Hepatocyte (in vitro differentiated cells): Measurements from ENCODE around the gene PACS1. TPM values are rescaled to one million over a fixed set of nuclear protein-coding genes. Genes with fewer than 3 reads are reported as not detected.

Source experiments
- DNase-seq: peaks from one replicate; pipeline ENCODE4 v3.0.0-alpha.2; 2016; ENCODE audit warnings: low spot score
- H2AFZ ChIP-seq: fragments of 200-600 bp; sonication (generic); 2 replicates; pipeline ENCODE4 v1.6.0; 2016; ENCODE audit warnings: antibody characterized with exemption, mild to moderate bottlenecking
- H3K27ac ChIP-seq: fragments of 200-600 bp; sonication (generic); 2 replicates; pipeline ENCODE4 v1.5.1; 2016; ENCODE audit warnings: mild to moderate bottlenecking
- H3K27me3 ChIP-seq: fragments of 200-600 bp; sonication (generic); 2 replicates; pipeline ENCODE4 v1.6.1; 2016
- H3K36me3 ChIP-seq: fragments of 200-600 bp; sonication (generic); replicated peaks from 2 replicates; pipeline ENCODE4 v1.5.1; 2016; ENCODE audit warnings: low read depth; ENCODE audit not compliant: insufficient read depth
- H3K4me1 ChIP-seq: fragments of 200-600 bp; sonication (generic); 2 replicates; pipeline ENCODE4 v1.5.1; 2016; ENCODE audit warnings: mild to moderate bottlenecking, moderate library complexity; ENCODE audit not compliant: insufficient read depth
- H3K4me2 ChIP-seq: fragments of 200-600 bp; sonication (generic); 2 replicates; pipeline ENCODE4 v1.6.0; 2016
- H3K4me3 ChIP-seq: fragments of 200-600 bp; sonication (generic); 2 replicates; pipeline ENCODE4 v1.5.1; 2016; ENCODE audit warnings: mild to moderate bottlenecking
- H3K79me2 ChIP-seq: fragments of 200-600 bp; sonication (generic); 2 replicates; pipeline ENCODE4 v1.6.0; 2017; ENCODE audit warnings: mild to moderate bottlenecking
- H3K9me2 ChIP-seq: fragments of 200-600 bp; sonication (generic); replicated peaks from 2 replicates; pipeline ENCODE4 v1.6.0; 2017; ENCODE audit warnings: mild to moderate bottlenecking; ENCODE audit not compliant: insufficient read depth
- H3K9me3 ChIP-seq: fragments of 200-600 bp; sonication (generic); 2 replicates; pipeline ENCODE4 v1.5.1; 2016; ENCODE audit warnings: low read depth, mild to moderate bottlenecking
- H4K20me1 ChIP-seq: fragments of 200-600 bp; sonication (generic); 2 replicates; pipeline ENCODE4 v1.6.0; 2016; ENCODE audit warnings: mild to moderate bottlenecking; ENCODE audit not compliant: insufficient read depth, poor library complexity, severe bottlenecking
- EZH2 ChIP-seq: fragments of 200-600 bp; sonication (generic); IDR thresholded peaks from 2 replicates; pipeline ENCODE4 v1.6.1; 2016; ENCODE audit warnings: antibody characterized with exemption, mild to moderate bottlenecking, borderline replicate concordance
- EZH2phosphoT487 ChIP-seq: fragments of 200-600 bp; sonication (generic); IDR thresholded peaks from one replicate; pipeline ENCODE4 v1.6.1; 2018; ENCODE audit warnings: antibody characterized with exemption, mild to moderate bottlenecking, low read depth, moderate library complexity; ENCODE audit not compliant: unreplicated experiment, severe bottlenecking
- WGBS: methylation state at CpG from one replicate; pipeline ENCODE4 v1.1.6; 2016; ENCODE audit warnings: low lambda C conversion rate; ENCODE audit errors: missing lambda C conversion rate; 5-methylcytosine and 5-hydroxymethylcytosine counted together
- polyA plus RNA-seq: library from polyadenylated mRNA; unstranded; fragments of >200 nt; fragmentation: Nextera tagmentation; extraction: Ambion mirVana; gene quantifications from 2 replicates; pipeline ENCODE4 v1.2.1, GENCODE V29; 2016
- total RNA-seq: library from RNA; depleted of rRNA; stranded (reverse); fragments of >200 nt; gene quantifications from 2 replicates; pipeline ENCODE4 v1.2.3, GENCODE V29; 2014
- TF ChIP-seq, protein P1 (sequence below): fragments of 200-600 bp; sonication (generic); IDR thresholded peaks from 2 replicates; pipeline ENCODE4 v1.5.1; 2016; ENCODE audit warnings: antibody characterized with exemption, mild to moderate bottlenecking; ENCODE audit not compliant: poor library complexity

Gene PACS1
- total and polyA plus RNA-seq, 2 experiments from 2014 or later, result 28.2 to 71.5 TPM

DNA sequence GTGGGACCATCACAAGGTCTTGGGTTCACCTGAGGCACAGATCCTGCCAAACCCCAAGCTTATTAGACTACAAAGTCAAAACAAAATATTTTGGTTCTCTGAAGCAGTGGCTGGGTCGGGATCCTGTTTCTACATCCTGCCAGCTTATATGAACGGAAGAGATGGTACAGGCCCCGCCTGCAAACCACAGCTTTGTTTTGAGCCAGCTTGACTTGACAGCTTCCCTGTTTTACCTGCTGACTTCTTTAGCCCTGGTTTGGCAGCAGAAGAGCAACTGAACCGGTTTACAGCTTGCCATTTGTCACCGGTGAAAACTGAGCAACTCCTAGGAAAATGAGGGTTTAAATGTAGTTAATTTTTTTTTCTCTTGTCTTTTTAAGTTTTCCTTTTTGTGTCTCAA lies 11.4 kb downstream of the PACS1 start:
- H3K4me1 ChIP-seq, result peaks cover 35% of the 10 kb centered on the region
- DNase-seq, result peak; percentile 29
- no peaks in the 10 kb centered on the region for H3K9me3 ChIP-seq
- H3K27me3 ChIP-seq, result no peaks in the 10 kb centered on the region
- H3K36me3 ChIP-seq, result no peaks in the 10 kb centered on the region
- TF ChIP-seq EZH2, result no peak
- TF ChIP-seq EZH2phosphoT487, result no peak
- TF ChIP-seq, protein P1, sequence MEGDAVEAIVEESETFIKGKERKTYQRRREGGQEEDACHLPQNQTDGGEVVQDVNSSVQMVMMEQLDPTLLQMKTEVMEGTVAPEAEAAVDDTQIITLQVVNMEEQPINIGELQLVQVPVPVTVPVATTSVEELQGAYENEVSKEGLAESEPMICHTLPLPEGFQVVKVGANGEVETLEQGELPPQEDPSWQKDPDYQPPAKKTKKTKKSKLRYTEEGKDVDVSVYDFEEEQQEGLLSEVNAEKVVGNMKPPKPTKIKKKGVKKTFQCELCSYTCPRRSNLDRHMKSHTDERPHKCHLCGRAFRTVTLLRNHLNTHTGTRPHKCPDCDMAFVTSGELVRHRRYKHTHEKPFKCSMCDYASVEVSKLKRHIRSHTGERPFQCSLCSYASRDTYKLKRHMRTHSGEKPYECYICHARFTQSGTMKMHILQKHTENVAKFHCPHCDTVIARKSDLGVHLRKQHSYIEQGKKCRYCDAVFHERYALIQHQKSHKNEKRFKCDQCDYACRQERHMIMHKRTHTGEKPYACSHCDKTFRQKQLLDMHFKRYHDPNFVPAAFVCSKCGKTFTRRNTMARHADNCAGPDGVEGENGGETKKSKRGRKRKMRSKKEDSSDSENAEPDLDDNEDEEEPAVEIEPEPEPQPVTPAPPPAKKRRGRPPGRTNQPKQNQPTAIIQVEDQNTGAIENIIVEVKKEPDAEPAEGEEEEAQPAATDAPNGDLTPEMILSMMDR, result no peak
- 44% methylated on average over 5 of the region's 5 CpGs for WGBS
- peaks cover 94% of the 10 kb centered on the region for H3K79me2 ChIP-seq
- H3K9me2 ChIP-seq, result no peaks in the 10 kb centered on the region
- H3K4me3 ChIP-seq, result no peak overlapping the region
- H2AFZ ChIP-seq, result no peak overlapping the region
- H3K27ac ChIP-seq, result peak overlapping the region; percentile 44
- H4K20me1 ChIP-seq, result no peaks in the 10 kb centered on the region
- H3K4me2 ChIP-seq, result peak overlapping the region; percentile 2

DNA sequence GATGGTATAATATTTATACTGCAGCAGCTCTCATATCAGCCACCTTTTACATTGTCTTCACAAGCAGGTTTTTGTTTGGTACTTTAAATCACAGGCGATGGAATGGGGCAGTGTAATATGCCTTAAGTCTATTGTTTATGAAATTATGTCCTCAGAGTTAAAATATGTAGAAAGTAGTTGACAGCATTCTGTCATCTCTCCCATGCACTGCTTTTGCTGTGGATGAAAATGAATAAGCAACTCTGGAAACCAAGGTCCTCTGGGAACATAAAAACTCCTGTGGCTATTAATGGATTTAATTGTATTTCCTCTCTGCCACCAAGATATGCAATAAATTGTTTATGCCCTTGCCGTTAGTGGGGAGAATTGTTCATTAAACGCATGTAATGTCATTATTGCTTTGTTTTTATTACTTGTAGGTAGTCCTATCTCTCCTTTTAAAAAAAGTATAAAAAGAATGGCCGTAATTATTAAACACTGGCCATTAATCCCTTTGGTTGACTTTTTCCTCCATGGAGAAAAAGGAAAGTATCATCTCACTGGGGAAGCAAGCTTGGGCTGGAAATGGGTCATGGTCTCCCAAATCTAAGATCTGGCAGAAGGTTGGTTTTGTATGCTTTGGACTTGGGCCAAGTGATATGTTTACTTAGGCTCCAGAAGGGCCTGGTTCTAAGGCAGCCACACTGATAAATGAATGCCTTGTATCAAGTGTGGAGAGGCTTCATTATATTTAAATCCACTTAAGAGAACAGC lies 13.1 kb downstream of the PACS1 start:
- H3K27ac ChIP-seq, result no peak overlapping the region
- DNase-seq, result no peak
- no peaks in the 10 kb centered on the region for H3K9me2 ChIP-seq
- no peaks in the 10 kb centered on the region for H3K9me3 ChIP-seq
- H3K79me2 ChIP-seq, result peaks cover 94% of the 10 kb centered on the region
- WGBS, result 65% methylated on average over 4 of the region's 4 CpGs
- no peaks in the 10 kb centered on the region for H3K36me3 ChIP-seq
- H3K27me3 ChIP-seq, result no peaks in the 10 kb centered on the region
- no peaks in the 10 kb centered on the region for H4K20me1 ChIP-seq
- no peak overlapping the region for H3K4me3 ChIP-seq
- peaks cover 35% of the 10 kb centered on the region for H3K4me1 ChIP-seq
- H2AFZ ChIP-seq, result no peak overlapping the region
- peak overlapping the region; percentile 30 for H3K4me2 ChIP-seq
- TF ChIP-seq, protein P1, result no peak
- TF ChIP-seq EZH2phosphoT487 (no peak), EZH2 (no peak)

GRCh38 chr11:66083767-66084166 lies 13.7 kb downstream of the PACS1 start:
- H3K79me2 ChIP-seq, result peaks cover 94% of the 10 kb centered on the region
- DNase-seq, result no peak
- H3K4me3 ChIP-seq, result no peak overlapping the region
- H3K4me1 ChIP-seq, result peaks cover 35% of the 10 kb centered on the region
- H3K27me3 ChIP-seq, result no peaks in the 10 kb centered on the region
- H3K27ac ChIP-seq, result peak overlapping the region; percentile 42
- H4K20me1 ChIP-seq, result peaks cover under 1% of the 10 kb centered on the region
- H3K36me3 ChIP-seq, result no peaks in the 10 kb centered on the region
- H3K9me2 ChIP-seq, result no peaks in the 10 kb centered on the region
- H3K9me3 ChIP-seq, result no peaks in the 10 kb centered on the region
- TF ChIP-seq EZH2phosphoT487 (no peak), EZH2 (no peak)
- TF ChIP-seq, protein P1, result no peak
- WGBS, result 86% methylated on average over 3 of the region's 3 CpGs
- H3K4me2 ChIP-seq, result peak overlapping the region; percentile 30
- no peak overlapping the region for H2AFZ ChIP-seq
